ENCODE results near the gene FUOM. TPM values are rescaled to one million over a fixed set of nuclear protein-coding genes. Genes with fewer than 3 reads are reported as not detected.
"Not testable (repeated sequence)": the region's sequence is repeated elsewhere in the genome, so short reads cannot be mapped to it uniquely, and the experiment has no call there.

The FUOM gene
- total RNA-seq, 2 experiments from 2014 or later, result 15.4 to 17.3 TPM

DNA sequence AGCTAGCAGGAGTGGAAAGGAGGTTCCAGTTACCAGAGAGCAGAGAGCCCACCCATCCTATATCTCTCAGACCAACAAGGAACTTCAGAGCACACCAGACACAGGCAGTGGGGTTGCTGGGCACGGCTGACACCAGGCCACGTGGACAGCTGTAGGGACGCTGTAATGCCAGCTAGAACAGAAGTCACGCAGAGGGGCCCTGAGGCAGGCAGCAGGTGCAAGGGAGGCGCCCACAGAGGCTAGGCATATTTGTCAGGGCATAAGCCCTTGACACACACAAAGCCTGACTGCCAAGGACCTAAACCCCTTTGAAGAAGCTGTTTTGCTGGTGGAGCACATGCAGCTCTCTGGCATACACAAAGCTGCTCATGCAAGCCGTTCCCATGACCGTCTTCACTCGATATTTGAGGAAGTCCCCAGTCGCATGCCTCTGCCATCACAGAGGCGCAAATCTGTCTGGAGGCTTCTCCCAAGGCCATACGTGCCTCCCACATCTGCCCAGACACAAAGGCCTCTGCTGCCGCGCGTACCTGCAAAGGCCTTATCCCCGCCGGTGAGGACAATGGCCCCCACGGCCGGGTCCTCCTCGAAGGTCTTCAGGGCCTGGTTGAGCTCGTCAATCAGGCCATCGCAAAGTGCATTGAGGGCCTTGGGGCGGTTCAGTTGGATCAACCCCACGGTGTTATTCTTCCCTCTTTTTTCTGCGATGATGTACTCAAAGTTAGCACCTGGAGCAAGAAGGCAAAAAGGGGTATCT, 12.4 kb upstream of the FUOM start:
- ATAC-seq (ENCODE audit: low read depth) (no peak), DNase-seq (no peak)
- Mint-ChIP-seq H3K4me1 (peaks cover 8% of the 10 kb centered on the region), H3K27me3 (peaks cover 4% of the 10 kb centered on the region), H3K4me3 (no peak overlapping the region), H3K9me3 (no peaks in the 10 kb centered on the region), H3K27ac (no peak overlapping the region), H3K36me3 (peaks cover 2% of the 10 kb centered on the region)
- POLR2A ChIA-PET, result no interaction called here

DNA sequence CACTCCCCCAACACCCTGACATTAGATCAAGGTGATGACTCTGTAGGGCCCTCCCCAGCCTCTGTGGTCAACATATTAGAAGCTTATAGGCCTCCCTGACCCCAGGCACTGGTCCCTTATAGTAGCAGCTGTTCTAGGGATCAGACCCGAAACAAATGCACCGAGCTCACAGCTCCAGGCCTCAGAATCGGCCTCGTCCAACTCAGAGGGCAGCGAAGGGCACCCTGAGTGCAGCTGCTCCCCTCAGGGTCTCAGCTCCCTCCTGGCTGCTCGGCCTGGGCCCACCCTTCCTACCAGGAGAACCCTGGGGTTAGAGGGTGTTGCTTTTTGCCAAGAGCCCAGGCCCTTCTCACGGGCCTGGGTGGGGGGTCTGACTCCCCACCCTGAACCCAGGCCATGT, 10.3 kb upstream of the FUOM start:
- no peak for DNase-seq
- H3K36me3 Mint-ChIP-seq, result peaks cover 2% of the 10 kb centered on the region
- H3K27ac Mint-ChIP-seq, result no peak overlapping the region
- no peaks in the 10 kb centered on the region for H3K27me3 Mint-ChIP-seq
- POLR2A ChIA-PET, result no interaction called here
- no peak overlapping the region for H3K4me3 Mint-ChIP-seq
- H3K9me3 Mint-ChIP-seq, result no peaks in the 10 kb centered on the region
- ATAC-seq (ENCODE audit: low read depth), result no peak
- peaks cover 2% of the 10 kb centered on the region for H3K4me1 Mint-ChIP-seq

DNA sequence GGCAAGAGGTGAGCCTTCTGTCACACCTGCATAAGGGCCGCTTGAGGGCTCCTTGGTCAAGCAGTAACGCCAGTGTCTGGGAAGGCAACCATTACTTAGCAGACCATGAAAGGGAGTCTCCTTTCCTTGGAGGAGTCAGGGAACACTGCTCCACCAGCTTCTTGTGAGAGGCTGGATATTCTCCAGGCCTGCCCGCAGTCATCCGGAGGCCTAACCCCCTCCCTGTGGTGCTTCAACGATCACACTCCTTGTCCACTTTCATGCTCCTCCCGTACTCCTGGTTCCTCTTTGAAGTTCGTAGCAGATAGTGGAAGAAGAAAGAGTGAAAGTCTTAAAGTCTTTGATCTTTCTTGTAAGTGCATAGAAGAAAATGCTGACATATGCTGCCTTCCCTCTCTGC, 9.6 kb upstream of the FUOM start:
- H3K36me3 Mint-ChIP-seq; H3K9me3 Mint-ChIP-seq; H3K27me3 Mint-ChIP-seq; H3K4me1 Mint-ChIP-seq; DNase-seq; POLR2A ChIA-PET; H3K27ac Mint-ChIP-seq; ATAC-seq (ENCODE audit: low read depth); H3K4me3 Mint-ChIP-seq: not testable (repeated sequence)

DNA sequence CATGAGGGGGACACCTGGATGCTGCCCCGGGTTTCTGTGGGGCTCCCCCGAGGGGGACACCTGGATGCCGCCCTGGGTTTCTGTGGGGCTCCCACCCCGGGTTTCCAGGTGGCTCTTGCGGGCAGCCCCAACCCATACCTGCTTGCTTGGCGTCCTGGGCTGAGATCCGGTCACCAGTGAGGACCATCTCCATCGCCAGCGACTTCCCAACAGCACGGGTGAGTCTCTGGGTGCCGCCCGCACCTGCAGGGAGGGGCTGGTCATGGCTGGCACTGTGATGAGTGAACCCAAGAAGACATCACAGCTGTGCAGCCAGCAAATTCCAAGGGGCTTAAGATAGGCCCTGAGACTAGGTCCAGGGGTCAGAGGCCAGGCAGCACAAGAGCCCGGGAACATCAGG, 8.9 kb upstream of the FUOM start:
- Mint-ChIP-seq H3K4me3 (no peak overlapping the region), H3K9me3 (no peaks in the 10 kb centered on the region), H3K36me3 (peaks cover 2% of the 10 kb centered on the region), H3K4me1 (no peaks in the 10 kb centered on the region), H3K27me3 (no peaks in the 10 kb centered on the region), H3K27ac (no peak overlapping the region)
- DNase-seq (no peak), ATAC-seq (ENCODE audit: low read depth) (no peak)
- POLR2A ChIA-PET, result no interaction called here

DNA sequence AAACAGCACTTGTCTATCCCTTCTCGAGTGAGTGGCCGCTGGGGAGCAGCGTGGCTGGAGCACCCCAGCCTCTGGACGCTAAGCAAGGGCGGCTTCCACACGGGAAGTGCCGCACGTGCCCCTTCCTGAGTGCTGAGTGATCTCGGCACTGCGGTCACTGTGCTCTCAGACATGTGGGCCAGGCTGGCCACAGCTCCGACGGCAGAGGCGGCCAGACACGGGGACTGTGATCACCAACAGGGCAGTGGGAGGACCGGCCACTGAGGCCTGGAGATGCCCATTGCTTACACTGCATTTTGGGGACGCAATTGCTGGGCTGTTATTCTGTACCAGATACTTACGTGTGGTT, 8.3 kb upstream of the FUOM start:
- H3K9me3 Mint-ChIP-seq, result no peaks in the 10 kb centered on the region
- no peaks in the 10 kb centered on the region for H3K27me3 Mint-ChIP-seq
- POLR2A ChIA-PET, result no interaction called here
- ATAC-seq (ENCODE audit: low read depth) (no peak), DNase-seq (no peak)
- peaks cover 2% of the 10 kb centered on the region for H3K36me3 Mint-ChIP-seq
- H3K4me1 Mint-ChIP-seq, result no peaks in the 10 kb centered on the region
- no peak overlapping the region for H3K4me3 Mint-ChIP-seq
- H3K27ac Mint-ChIP-seq, result no peak overlapping the region

DNA sequence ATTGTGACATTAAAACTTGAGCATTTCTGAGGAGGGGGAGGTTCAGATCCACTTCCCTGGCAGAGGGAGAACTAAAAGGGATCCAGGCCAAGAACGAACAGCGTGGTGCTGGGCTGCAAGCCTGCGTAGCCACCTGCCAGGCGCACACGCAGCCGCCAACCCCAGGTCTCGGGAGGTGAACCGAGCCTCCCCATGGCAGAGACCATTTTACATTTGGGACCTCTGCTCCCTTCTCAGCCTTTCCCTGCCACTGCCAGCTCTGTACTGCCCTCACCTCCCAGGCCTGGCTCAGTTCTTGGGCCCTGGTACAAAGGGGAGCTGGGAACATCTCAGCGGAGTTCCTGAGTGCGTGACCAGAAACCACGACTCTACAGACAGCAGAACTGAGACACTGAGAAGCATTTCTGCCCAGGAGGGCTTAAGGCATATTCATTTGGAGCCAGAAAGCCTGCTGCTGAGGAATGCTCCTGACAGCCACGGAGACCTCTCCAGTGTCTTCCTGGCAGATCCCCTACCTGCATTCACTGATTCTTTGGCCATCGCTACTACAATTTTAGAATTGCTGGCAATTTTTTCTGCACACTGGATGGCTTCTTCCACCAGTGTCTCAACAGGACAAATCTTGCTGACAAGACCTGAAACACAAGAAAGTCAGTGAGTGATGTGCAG, 7.8 kb upstream of the FUOM start:
- Mint-ChIP-seq H3K27me3 (no peaks in the 10 kb centered on the region), H3K9me3 (no peaks in the 10 kb centered on the region), H3K27ac (no peak overlapping the region), H3K4me1 (no peaks in the 10 kb centered on the region), H3K4me3 (no peak overlapping the region), H3K36me3 (peaks cover 2% of the 10 kb centered on the region)
- POLR2A ChIA-PET, result no interaction called here
- ATAC-seq (ENCODE audit: low read depth) (no peak), DNase-seq (no peak)

DNA sequence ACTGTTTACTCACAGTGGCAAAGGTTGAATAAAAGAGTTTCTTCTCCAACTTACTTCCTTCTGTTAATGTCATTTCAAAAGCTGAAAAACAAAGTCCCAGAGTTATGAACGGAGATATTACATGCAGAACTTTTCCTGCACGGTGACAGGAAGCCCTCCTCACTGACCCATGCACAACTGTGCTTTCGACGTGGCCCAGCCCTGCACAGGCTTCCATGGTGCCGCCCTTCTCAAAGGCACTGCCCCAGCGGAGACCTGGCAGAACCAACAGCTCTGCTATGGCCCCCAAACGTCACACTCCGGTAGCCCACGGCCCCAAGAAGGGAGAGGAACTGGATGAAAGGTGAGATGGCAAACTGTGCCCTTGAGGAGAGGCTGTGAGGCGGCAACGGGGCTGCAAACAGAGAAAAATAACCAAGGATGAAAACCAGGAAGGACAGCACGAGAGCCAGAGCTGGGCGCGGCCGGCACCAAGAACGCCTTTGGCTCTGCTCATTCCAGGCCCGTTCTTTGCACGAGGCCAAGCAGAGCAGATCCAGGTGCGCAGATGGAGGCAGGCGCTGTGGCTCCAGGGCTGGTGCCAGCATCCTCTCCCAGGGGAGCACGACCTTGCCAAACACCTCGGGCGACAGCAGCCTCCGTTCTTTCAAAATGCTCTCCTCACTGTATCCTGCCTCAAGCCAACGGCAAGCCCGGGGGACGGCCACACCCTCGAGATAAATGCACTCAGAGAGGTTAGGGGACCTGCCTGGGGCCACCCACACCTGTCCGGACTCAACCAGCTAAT, 7.0 kb upstream of the FUOM start:
- no peak overlapping the region for H3K27ac Mint-ChIP-seq

DNA sequence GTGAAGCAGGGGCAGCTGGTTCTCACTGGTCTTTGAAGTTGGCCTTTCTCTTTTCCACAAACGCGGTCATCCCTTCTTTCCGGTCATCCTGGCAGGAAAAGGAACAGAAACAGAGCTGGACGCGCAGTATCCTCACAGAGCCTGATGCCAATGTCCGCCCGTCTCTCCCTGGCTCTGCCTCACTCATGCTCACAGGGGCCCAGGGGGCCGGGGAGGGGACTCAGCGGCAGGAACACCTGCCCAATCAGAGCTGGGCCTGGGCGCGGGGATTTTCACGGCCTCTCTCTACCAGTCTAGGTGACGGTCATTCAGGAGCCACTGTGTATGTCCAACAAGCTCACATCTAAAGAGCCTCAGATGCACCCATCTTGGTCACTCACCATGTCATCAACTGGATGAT, 5.0 kb upstream of the FUOM start:
- Mint-ChIP-seq H3K27me3 (no peaks in the 10 kb centered on the region), H3K4me3 (no peak overlapping the region), H3K4me1 (peaks cover 1% of the 10 kb centered on the region), H3K9me3 (no peaks in the 10 kb centered on the region), H3K36me3 (no peaks in the 10 kb centered on the region), H3K27ac (no peak overlapping the region)
- ATAC-seq (ENCODE audit: low read depth) (no peak), DNase-seq (no peak)
- POLR2A ChIA-PET, result interaction anchor here (1.3 kb wide), 1 partner anchor 11 kb away, joined by 3 read pairs; no protein-coding TSS in a partner anchor

More for the DNA sequence above, 7.0 kb upstream of the FUOM start:
- no peaks in the 10 kb centered on the region for H3K36me3 Mint-ChIP-seq
- peaks cover 1% of the 10 kb centered on the region for H3K4me1 Mint-ChIP-seq
- no peak overlapping the region for H3K4me3 Mint-ChIP-seq
- no peak for ATAC-seq (ENCODE audit: low read depth)
- H3K27me3 Mint-ChIP-seq, result no peaks in the 10 kb centered on the region
- DNase-seq, result no peak
- POLR2A ChIA-PET, result no interaction called here
- H3K9me3 Mint-ChIP-seq, result no peaks in the 10 kb centered on the region

DNA sequence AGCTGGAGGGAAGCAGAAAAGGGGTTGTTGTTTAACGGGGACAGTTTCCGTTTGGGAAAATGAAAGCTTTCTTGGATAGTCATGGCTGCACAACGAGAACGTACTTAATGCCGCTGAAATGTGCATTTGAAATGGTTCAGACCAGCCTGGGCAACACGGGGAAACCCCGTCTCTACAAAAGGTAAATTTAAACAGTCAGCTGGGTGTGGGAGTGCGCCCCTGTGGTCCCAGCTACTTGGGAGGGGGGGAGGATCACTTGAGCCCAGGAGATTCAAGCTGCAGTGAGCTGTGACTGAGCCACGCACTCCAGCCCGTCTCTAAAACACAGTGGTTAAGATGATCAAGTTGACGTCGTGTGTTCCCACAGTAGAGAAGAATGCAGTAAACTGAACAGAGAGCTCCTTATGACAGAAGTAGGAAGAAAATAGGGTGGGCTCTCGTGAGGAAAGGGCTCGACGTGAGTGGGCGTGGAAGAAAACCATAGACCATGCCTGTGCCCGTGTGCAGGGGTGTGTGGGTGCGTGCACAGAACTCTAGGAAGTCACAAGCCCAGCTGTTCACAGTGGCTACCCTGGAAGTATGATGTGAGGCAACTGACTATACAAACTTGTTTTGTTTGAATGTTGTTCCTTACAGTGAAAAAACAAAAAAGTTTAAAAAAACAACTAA, 4.1 kb upstream of the FUOM start:
- no peaks in the 10 kb centered on the region for H3K9me3 Mint-ChIP-seq
- ATAC-seq (ENCODE audit: low read depth) (no peak), DNase-seq (no peak)
- H3K27ac Mint-ChIP-seq, result no peak overlapping the region
- H3K36me3 Mint-ChIP-seq, result no peaks in the 10 kb centered on the region
- H3K4me3 Mint-ChIP-seq, result no peak overlapping the region
- POLR2A ChIA-PET, result no interaction called here
- H3K4me1 Mint-ChIP-seq, result peaks cover 1% of the 10 kb centered on the region
- H3K27me3 Mint-ChIP-seq, result no peaks in the 10 kb centered on the region

DNA sequence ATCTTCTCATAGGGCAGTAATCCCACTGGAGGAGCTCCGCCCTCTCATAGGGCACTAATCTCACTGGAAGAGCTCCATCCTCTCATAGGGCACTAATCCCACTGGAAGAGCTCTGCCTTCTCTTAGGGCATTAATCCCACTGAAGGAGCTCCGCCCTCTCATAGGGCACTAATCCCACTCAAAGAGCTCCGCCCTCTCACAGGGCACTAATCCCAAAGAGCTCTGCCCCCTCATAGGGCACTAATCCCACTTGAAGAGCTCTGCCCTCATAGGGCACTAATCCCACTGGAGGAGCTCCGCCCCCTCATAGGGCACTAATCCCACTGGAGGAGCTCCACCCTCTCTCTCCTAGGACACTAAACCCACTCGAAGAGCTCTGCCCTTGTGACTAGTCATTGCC, 3.4 kb upstream of the FUOM start:
- DNase-seq (no peak), ATAC-seq (ENCODE audit: low read depth) (no peak)
- no peaks in the 10 kb centered on the region for H3K36me3 Mint-ChIP-seq
- no peak overlapping the region for H3K4me3 Mint-ChIP-seq
- peak overlapping the region; percentile 43 for H3K27ac Mint-ChIP-seq
- H3K9me3 Mint-ChIP-seq, result no peaks in the 10 kb centered on the region
- H3K27me3 Mint-ChIP-seq, result no peaks in the 10 kb centered on the region
- POLR2A ChIA-PET, result no interaction called here
- peaks cover 1% of the 10 kb centered on the region for H3K4me1 Mint-ChIP-seq

DNA sequence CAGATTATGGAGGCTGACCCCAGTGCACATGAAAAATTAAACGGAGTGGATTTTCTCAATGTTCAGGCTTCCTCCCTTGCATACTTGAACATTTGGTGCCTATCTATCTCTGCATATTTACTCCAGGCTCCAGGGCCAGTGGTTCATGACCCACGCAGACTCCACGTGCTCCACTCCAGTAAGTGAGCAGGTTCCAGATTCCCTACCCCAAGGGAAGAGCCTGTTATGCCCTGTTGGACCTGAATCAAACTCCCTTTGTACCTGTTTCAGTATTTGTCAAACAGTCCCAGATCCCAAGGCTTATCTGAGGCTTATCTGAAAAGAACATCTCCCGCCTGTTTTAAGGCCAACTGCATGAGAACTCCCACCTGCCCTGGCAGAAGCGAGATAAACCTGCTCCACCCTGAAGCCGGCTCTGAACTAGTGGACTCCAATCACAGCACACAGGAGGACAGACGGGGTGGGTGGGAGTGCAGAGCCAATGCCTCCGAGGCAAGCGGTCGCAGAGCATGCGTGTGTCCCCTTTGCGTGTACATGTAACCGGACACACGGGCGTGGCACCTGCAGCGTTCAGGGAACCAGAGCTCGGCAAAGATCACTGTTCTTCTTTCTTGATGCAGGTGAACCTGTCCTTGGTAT, 2.3 kb upstream of the FUOM start:
- ATAC-seq (ENCODE audit: low read depth) (no peak), DNase-seq (no peak)
- Mint-ChIP-seq H3K27me3 (no peaks in the 10 kb centered on the region), H3K4me1 (peaks cover 1% of the 10 kb centered on the region), H3K36me3 (no peaks in the 10 kb centered on the region), H3K27ac (no peak overlapping the region), H3K4me3 (no peak overlapping the region), H3K9me3 (no peaks in the 10 kb centered on the region)
- POLR2A ChIA-PET, result no interaction called here

DNA sequence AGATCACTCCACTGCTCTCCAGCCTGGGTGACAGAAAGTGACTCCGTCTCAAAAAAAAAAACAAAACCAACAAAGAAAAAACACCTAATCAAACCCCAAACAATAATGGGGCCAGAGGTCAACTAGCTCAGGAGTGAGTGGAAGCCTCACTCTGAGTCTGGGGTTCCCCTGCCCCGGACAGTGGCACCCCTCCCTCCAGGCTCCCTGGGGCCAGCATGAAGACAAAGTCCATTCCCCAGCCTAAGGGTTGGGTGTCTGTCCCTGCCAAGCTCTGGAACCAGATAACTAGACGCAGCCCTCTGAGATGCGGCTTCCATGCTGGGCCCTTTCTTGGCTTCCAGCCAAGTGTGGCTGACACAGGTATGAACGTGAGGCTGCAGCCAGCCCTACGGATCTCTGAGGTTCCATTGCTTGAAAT, 1.7 kb upstream of the FUOM start:
- H3K4me1 Mint-ChIP-seq, result peaks cover 1% of the 10 kb centered on the region
- DNase-seq (no peak), ATAC-seq (ENCODE audit: low read depth) (no peak)
- H3K36me3 Mint-ChIP-seq, result no peaks in the 10 kb centered on the region
- no peak overlapping the region for H3K4me3 Mint-ChIP-seq
- POLR2A ChIA-PET, result interaction anchor here (0.7 kb wide), 1 partner anchor 19 kb away, joined by 3 read pairs; no protein-coding TSS in a partner anchor
- no peaks in the 10 kb centered on the region for H3K27me3 Mint-ChIP-seq
- no peak overlapping the region for H3K27ac Mint-ChIP-seq
- no peaks in the 10 kb centered on the region for H3K9me3 Mint-ChIP-seq

DNA sequence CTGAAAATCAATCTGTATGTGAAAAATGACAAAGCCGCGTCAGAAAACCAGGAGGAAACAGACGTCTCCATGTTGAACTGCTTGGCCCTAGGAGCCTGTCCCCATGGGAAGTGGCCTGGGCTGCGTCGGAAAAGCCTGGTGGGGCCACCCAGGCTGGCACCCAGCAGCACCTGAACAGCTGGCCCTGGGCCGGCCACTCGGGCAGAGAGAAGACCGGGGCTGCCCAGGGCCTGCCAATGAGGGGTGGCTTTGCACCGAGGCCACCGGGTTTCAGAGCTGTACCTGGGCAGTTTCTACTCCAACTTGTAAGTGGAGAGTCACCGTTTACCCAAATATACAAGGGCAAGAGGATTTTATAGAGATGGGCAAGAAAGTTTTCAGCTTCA, 1.1 kb upstream of the FUOM start:
- DNase-seq, result peak; percentile 30
- peaks cover 1% of the 10 kb centered on the region for H3K4me1 Mint-ChIP-seq
- POLR2A ChIA-PET, result interaction anchor here (0.7 to 1.1 kb wide), 2 partner anchors 14 to 19 kb away, joined by 3 read pairs; partner anchors contain the start of gene ECHS1
- no peak overlapping the region for H3K4me3 Mint-ChIP-seq
- H3K36me3 Mint-ChIP-seq, result no peaks in the 10 kb centered on the region
- no peak overlapping the region for H3K27ac Mint-ChIP-seq
- no peaks in the 10 kb centered on the region for H3K27me3 Mint-ChIP-seq
- no peak for ATAC-seq (ENCODE audit: low read depth)
- H3K9me3 Mint-ChIP-seq, result no peaks in the 10 kb centered on the region
